H1 (cell line): ENCODE results near the gene ASPN. TPM values are rescaled to one million over a fixed set of nuclear protein-coding genes. Genes with fewer than 3 reads are reported as not detected.

Experiments used
- ATF2 ChIP-seq: IDR thresholded peaks from 2 replicates; pipeline ENCODE4 v1.6.1; 2012; ENCODE audit warnings: low read length, inconsistent platforms
- BRCA1 ChIP-seq: IDR thresholded peaks from 2 replicates; pipeline ENCODE4 v1.6.1; 2012; ENCODE audit warnings: low read depth, low read length, improper control_type of control experiment
- CBX8 ChIP-seq: fragments of 300-800, 300-1000 bp; sonication (generic); IDR thresholded peaks from 2 replicates; pipeline ENCODE4 v1.7.1; 2016; ENCODE audit warnings: low read depth, low read length, borderline replicate concordance
- JUND ChIP-seq: IDR thresholded peaks from 2 replicates; pipeline ENCODE4 v1.6.1; 2011; ENCODE audit warnings: mild to moderate bottlenecking, improper control_type of control experiment, low read length
- POLR2A ChIP-seq, 2 experiments: IDR thresholded peaks; 1 replicate in 1 of 2; 2 replicates in 1 of 2; pipeline ENCODE4 v1.6.1; 2011; ENCODE audit warnings: low read depth in 2 of 2, low read length in 2 of 2, mild to moderate bottlenecking in 2 of 2; ENCODE audit errors: control extremely low read depth in 1 of 2
- polyA plus RNA-seq, 7 experiments: library from polyadenylated mRNA; depleted of rRNA in 3 of 7; stranded (reverse) in 5 of 7; unstranded in 2 of 7; fragments of >200 nt in 5 of 7; fragments of 200-250 nt in 2 of 7; gene quantifications; 1 replicate in 5 of 7; 2 replicates in 1 of 7; 4 replicates in 1 of 7; pipeline versions ENCODE4 v1.2.1 to v1.2.3, GENCODE V29; 2011 to 2013; ENCODE audit warnings: missing spikeins in 2 of 7, mixed read lengths in 2 of 7
- total RNA-seq: library from RNA; stranded (reverse); fragmentation: NEBNext Ultra II Directional; extraction: Animal tissue kit (Norgen Biotek cat#: 25700); gene quantifications from 2 replicates; pipeline ENCODE4 v1.2.1, GENCODE V29; 2021
- TF ChIP-seq, protein P1 (sequence below): fragments of 300-600 bp; sonication (generic); IDR thresholded peaks from 2 replicates; pipeline ENCODE4 v1.7.1; 2012; ENCODE audit warnings: low read length, moderate library complexity, mild to moderate bottlenecking, inconsistent platforms; ENCODE audit not compliant: insufficient replicate concordance

ASPN gene
- total and polyA plus RNA-seq, 2 of the 8 experiments (the other 6 are each of a cell fraction or from before 2014, with no cell fraction given): not detected

- TF ChIP-seq ATF2 (no peak), CBX8 (no peak), POLR2A (IDR thresholded peaks at IDR 0.05; ENCODE audit: control extremely low read depth in 1 of 2, low read depth in 2 of 2, low read length in 2 of 2) (no peak), JUND (no peak), BRCA1 (no peak)
- TF ChIP-seq, protein P1, sequence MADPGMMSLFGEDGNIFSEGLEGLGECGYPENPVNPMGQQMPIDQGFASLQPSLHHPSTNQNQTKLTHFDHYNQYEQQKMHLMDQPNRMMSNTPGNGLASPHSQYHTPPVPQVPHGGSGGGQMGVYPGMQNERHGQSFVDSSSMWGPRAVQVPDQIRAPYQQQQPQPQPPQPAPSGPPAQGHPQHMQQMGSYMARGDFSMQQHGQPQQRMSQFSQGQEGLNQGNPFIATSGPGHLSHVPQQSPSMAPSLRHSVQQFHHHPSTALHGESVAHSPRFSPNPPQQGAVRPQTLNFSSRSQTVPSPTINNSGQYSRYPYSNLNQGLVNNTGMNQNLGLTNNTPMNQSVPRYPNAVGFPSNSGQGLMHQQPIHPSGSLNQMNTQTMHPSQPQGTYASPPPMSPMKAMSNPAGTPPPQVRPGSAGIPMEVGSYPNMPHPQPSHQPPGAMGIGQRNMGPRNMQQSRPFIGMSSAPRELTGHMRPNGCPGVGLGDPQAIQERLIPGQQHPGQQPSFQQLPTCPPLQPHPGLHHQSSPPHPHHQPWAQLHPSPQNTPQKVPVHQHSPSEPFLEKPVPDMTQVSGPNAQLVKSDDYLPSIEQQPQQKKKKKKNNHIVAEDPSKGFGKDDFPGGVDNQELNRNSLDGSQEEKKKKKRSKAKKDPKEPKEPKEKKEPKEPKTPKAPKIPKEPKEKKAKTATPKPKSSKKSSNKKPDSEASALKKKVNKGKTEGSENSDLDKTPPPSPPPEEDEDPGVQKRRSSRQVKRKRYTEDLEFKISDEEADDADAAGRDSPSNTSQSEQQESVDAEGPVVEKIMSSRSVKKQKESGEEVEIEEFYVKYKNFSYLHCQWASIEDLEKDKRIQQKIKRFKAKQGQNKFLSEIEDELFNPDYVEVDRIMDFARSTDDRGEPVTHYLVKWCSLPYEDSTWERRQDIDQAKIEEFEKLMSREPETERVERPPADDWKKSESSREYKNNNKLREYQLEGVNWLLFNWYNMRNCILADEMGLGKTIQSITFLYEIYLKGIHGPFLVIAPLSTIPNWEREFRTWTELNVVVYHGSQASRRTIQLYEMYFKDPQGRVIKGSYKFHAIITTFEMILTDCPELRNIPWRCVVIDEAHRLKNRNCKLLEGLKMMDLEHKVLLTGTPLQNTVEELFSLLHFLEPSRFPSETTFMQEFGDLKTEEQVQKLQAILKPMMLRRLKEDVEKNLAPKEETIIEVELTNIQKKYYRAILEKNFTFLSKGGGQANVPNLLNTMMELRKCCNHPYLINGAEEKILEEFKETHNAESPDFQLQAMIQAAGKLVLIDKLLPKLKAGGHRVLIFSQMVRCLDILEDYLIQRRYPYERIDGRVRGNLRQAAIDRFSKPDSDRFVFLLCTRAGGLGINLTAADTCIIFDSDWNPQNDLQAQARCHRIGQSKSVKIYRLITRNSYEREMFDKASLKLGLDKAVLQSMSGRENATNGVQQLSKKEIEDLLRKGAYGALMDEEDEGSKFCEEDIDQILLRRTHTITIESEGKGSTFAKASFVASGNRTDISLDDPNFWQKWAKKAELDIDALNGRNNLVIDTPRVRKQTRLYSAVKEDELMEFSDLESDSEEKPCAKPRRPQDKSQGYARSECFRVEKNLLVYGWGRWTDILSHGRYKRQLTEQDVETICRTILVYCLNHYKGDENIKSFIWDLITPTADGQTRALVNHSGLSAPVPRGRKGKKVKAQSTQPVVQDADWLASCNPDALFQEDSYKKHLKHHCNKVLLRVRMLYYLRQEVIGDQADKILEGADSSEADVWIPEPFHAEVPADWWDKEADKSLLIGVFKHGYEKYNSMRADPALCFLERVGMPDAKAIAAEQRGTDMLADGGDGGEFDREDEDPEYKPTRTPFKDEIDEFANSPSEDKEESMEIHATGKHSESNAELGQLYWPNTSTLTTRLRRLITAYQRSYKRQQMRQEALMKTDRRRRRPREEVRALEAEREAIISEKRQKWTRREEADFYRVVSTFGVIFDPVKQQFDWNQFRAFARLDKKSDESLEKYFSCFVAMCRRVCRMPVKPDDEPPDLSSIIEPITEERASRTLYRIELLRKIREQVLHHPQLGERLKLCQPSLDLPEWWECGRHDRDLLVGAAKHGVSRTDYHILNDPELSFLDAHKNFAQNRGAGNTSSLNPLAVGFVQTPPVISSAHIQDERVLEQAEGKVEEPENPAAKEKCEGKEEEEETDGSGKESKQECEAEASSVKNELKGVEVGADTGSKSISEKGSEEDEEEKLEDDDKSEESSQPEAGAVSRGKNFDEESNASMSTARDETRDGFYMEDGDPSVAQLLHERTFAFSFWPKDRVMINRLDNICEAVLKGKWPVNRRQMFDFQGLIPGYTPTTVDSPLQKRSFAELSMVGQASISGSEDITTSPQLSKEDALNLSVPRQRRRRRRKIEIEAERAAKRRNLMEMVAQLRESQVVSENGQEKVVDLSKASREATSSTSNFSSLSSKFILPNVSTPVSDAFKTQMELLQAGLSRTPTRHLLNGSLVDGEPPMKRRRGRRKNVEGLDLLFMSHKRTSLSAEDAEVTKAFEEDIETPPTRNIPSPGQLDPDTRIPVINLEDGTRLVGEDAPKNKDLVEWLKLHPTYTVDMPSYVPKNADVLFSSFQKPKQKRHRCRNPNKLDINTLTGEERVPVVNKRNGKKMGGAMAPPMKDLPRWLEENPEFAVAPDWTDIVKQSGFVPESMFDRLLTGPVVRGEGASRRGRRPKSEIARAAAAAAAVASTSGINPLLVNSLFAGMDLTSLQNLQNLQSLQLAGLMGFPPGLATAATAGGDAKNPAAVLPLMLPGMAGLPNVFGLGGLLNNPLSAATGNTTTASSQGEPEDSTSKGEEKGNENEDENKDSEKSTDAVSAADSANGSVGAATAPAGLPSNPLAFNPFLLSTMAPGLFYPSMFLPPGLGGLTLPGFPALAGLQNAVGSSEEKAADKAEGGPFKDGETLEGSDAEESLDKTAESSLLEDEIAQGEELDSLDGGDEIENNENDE: no peak
Observed at GRCh38 chr9:92426501-92427145, 55.7 kb downstream of the ASPN start (continued).
